B cell (primary cell): ENCODE results near the gene MORN1. TPM values are rescaled to one million over a fixed set of nuclear protein-coding genes. Genes with fewer than 3 reads are reported as not detected.

Source experiments
- ATAC-seq: fragments of 200-7000 bp; cut with Tn5 transposase; one replicate; pipeline ENCODE4 v1.10.0; 2021; ENCODE audit warnings: low read depth, mild to moderate bottlenecking, moderate number of reproducible peaks, moderate library complexity
- CTCF ChIA-PET: fragments of 350-600 bp; sonication (Branson Sonifier 250); formaldehyde crosslinking; loops from one replicate; lab custom pipeline; 2021; ENCODE audit warnings: antibody characterized with exemption, inconsistent platforms; lab: Charles Lee
- POLR2A ChIA-PET: fragments of 350-600 bp; sonication (Branson Sonifier 250); formaldehyde crosslinking; loops from one replicate; lab custom pipeline; 2021; ENCODE audit warnings: antibody characterized with exemption; lab: Charles Lee
- DNase-seq: peaks from one replicate; pipeline ENCODE4 v3.0.0; 2013
- H2AFZ ChIP-seq: 2 replicates; pipeline ENCODE4 v1.6.1; 2012; ENCODE audit warnings: mild to moderate bottlenecking, low read depth, low read length; ENCODE audit not compliant: insufficient read depth, poor library complexity, severe bottlenecking
- H3K27ac ChIP-seq, 2 donors: 1 replicate in 1 of 2; 2 replicates in 1 of 2; pipeline ENCODE4 v1.5.1; 2012 to 2013; ENCODE audit warnings: low read length in 2 of 2, mild to moderate bottlenecking in 2 of 2, moderate library complexity in 1 of 2
- H3K27me3 ChIP-seq, 4 experiments: fragments of 200-600 bp in 1 of 4; sonication (generic) in 1 of 4; replicated peaks in 1 of 4; 1 replicate in 2 of 4; 2 replicates in 2 of 4; pipeline versions ENCODE4 v1.6.1 to v1.7.0; 2013 to 2016; ENCODE audit warnings: low read length in 3 of 4, mild to moderate bottlenecking in 2 of 4, mixed read lengths in 1 of 4, moderate library complexity in 1 of 4; ENCODE audit not compliant: insufficient read depth in 4 of 4, control insufficient read depth in 3 of 4; ENCODE audit errors: control extremely low read depth in 1 of 4
- H3K36me3 ChIP-seq, 2 experiments: replicated peaks in 1 of 2; 1 replicate in 1 of 2; 2 replicates in 1 of 2; pipeline versions ENCODE4 v1.6.1 to v1.7.1; 2013; ENCODE audit warnings: low read length in 1 of 2; ENCODE audit not compliant: insufficient read depth in 2 of 2, control insufficient read depth in 1 of 2; ENCODE audit errors: control extremely low read depth in 1 of 2, extremely low read depth in 1 of 2
- H3K4me1 ChIP-seq, 2 donors: fragments of 200-600 bp in 1 of 2; sonication (generic) in 1 of 2; 1 replicate in 1 of 2; 2 replicates in 1 of 2; pipeline versions ENCODE4 v1.5.1 to v1.6.1; 2013 to 2017; ENCODE audit warnings: low read length in 2 of 2; ENCODE audit not compliant: control insufficient read depth in 2 of 2, insufficient read depth in 2 of 2
- H3K4me2 ChIP-seq: replicated peaks from 2 replicates; pipeline ENCODE3; 2012; ENCODE audit warnings: mild to moderate bottlenecking, low read depth, low read length; ENCODE audit not compliant: poor library complexity, severe bottlenecking
- H3K4me3 ChIP-seq, 5 experiments: fragments of 200-600 bp in 1 of 5; sonication (generic) in 1 of 5; 1 replicate in 3 of 5; 2 replicates in 2 of 5; pipeline versions ENCODE4 v1.5.1 to v1.7.0; 2011 to 2016; ENCODE audit warnings: low read length in 4 of 5, mild to moderate bottlenecking in 4 of 5, low read depth in 2 of 5, control low read depth in 1 of 5, moderate library complexity in 1 of 5; ENCODE audit not compliant: insufficient read depth in 1 of 5; ENCODE audit errors: control extremely low read depth in 1 of 5, extremely low read depth in 1 of 5
- H3K79me2 ChIP-seq: fragments of 200-600 bp; sonication (generic); one replicate; pipeline ENCODE4 v1.6.0; 2016; ENCODE audit warnings: low read length; ENCODE audit not compliant: control insufficient read depth, insufficient read depth
- H3K9ac ChIP-seq: fragments of 200-600 bp; sonication (generic); 2 replicates; pipeline ENCODE4 v1.6.1; 2017; ENCODE audit warnings: mild to moderate bottlenecking, low read length, moderate library complexity
- H3K9me3 ChIP-seq, 3 donors: one replicate each; pipeline versions ENCODE4 v1.6.1 to v1.7.1; 2013; ENCODE audit warnings: low read length in 2 of 3; ENCODE audit not compliant: control insufficient read depth in 2 of 3, insufficient read depth in 1 of 3; ENCODE audit errors: control extremely low read depth in 1 of 3
- H4K20me1 ChIP-seq: 2 replicates; pipeline ENCODE4 v1.6.0; 2012; ENCODE audit warnings: mild to moderate bottlenecking, low read length; ENCODE audit not compliant: insufficient read depth, control insufficient read depth, poor library complexity, severe bottlenecking
- H3K27ac Mint-ChIP-seq: one replicate; pipeline ENCODE4 v1.8.0; 2021; ENCODE audit warnings: mixed read lengths
- H3K27me3 Mint-ChIP-seq: one replicate; pipeline ENCODE4 v1.8.0; 2021; ENCODE audit warnings: mixed read lengths
- H3K4me1 Mint-ChIP-seq: one replicate; pipeline ENCODE4 v1.8.0; 2021; ENCODE audit warnings: mixed read lengths
- H3K4me3 Mint-ChIP-seq: one replicate; pipeline ENCODE4 v1.8.0; 2021; ENCODE audit warnings: mixed read lengths
- H3K9me3 Mint-ChIP-seq: one replicate; pipeline ENCODE4 v1.8.0; 2022; ENCODE audit warnings: mixed read lengths; ENCODE audit not compliant: insufficient read depth
- CTCF ChIP-seq: fragments of 200-600 bp; IDR thresholded peaks from one replicate; pipeline ENCODE4 v1.8.0; 2022; ENCODE audit warnings: antibody characterized with exemption, mild to moderate bottlenecking
- EZH2 ChIP-seq: IDR thresholded peaks from 2 replicates; pipeline ENCODE4 v1.6.1; 2012; ENCODE audit warnings: borderline replicate concordance, low read depth, mild to moderate bottlenecking, moderate library complexity, low read length; ENCODE audit not compliant: insufficient read depth, poor library complexity, severe bottlenecking
- WGBS: methylation state at CpG from one replicate; pipeline ENCODE4 v1.1.5; 2013; ENCODE audit warnings: missing lambda C conversion rate; ENCODE audit not compliant: insufficient coverage; 5-methylcytosine and 5-hydroxymethylcytosine counted together
- intact Hi-C: fragments of 100-400 bp; cut with micrococcal nuclease; formaldehyde crosslinking; loops from one replicate; pipeline ENCODE4 v1.10.0; 2022
- polyA plus RNA-seq: library from polyadenylated mRNA; depleted of rRNA; stranded (reverse); fragments of >200 nt; gene quantifications from 2 replicates; pipeline ENCODE4 v1.2.3, GENCODE V29; 2012
- total RNA-seq, 2 donors: library from RNA; stranded (reverse); fragments of 120-200 nt in 1 of 2; gene quantifications; 1 replicate in 1 of 2; 2 replicates in 1 of 2; pipeline versions ENCODE4 v1.2.3 to v1.2.4, GENCODE V29; 2013 to 2022

Gene MORN1
- total and polyA plus RNA-seq, 2 donors (not counting 1 experiment from before 2014, with no cell fraction given) = 10.2 to 32.6 TPM

GRCh38 chr1:2341706-2342383 lies 49.5 kb downstream of the MORN1 start:
- Mint-ChIP-seq H3K27me3 (no peaks in the 10 kb centered on the region), H3K4me1 (no peaks in the 10 kb centered on the region), H3K27ac (no peak overlapping the region), H3K4me3 (no peak overlapping the region), H3K9me3 (no peaks in the 10 kb centered on the region)
- ATAC-seq (no peak), DNase-seq (no peak)
- Histone ChIP-seq H3K9ac (no peak overlapping the region), H3K4me1 (no peaks in the 10 kb centered on the region), H3K27ac (no peak overlapping the region), H2AFZ (no peak overlapping the region), H3K79me2 (no peaks in the 10 kb centered on the region), H3K27me3 (no peaks in the 10 kb centered on the region), H4K20me1 (no peaks in the 10 kb centered on the region), H3K9me3 (peaks cover 0 to 9% (median 0%) of the 10 kb centered on the region in 3 donors), H3K4me3 (no peak overlapping the region), H3K4me2 (no peak overlapping the region), H3K36me3 (no peaks in the 10 kb centered on the region)
- CTCF ChIA-PET = no interaction called here
- intact Hi-C loops = no loop called here
- POLR2A ChIA-PET = no interaction called here
- TF ChIP-seq EZH2 (no peak), CTCF (no peak)
- WGBS = 94% methylated on average over 29 of the region's 29 CpGs

GRCh38 chr1:2340918-2341254 lies 50.5 kb downstream of the MORN1 start:
- Mint-ChIP-seq H3K4me3 (no peak overlapping the region), H3K9me3 (no peaks in the 10 kb centered on the region)
- no peak for DNase-seq

More at GRCh38 chr1:2340918-2341254, 50.5 kb downstream of the MORN1 start:
- TF ChIP-seq EZH2 = no peak
- no peak for TF ChIP-seq CTCF
- Histone ChIP-seq H3K9ac (no peak overlapping the region), H2AFZ (no peak overlapping the region), H3K4me1 (no peaks in the 10 kb centered on the region), H3K27me3 (no peaks in the 10 kb centered on the region), H3K4me2 (no peak overlapping the region), H3K9me3 (peaks cover 0 to 9% (median 0%) of the 10 kb centered on the region in 3 donors), H3K36me3 (no peaks in the 10 kb centered on the region), H3K79me2 (no peaks in the 10 kb centered on the region), H3K4me3 (no peak overlapping the region), H4K20me1 (no peaks in the 10 kb centered on the region), H3K27ac (no peak overlapping the region)
- Mint-ChIP-seq H3K4me1 (no peaks in the 10 kb centered on the region), H3K27me3 (no peaks in the 10 kb centered on the region), H3K27ac (no peak overlapping the region)
- ATAC-seq = no peak
- ChIA-PET POLR2A (no interaction called here), CTCF (no interaction called here)
- intact Hi-C loops = no loop called here
- 93% methylated on average over 14 of the region's 14 CpGs for WGBS
